Bronchial epithelial cell (primary cell): Measurements from ENCODE around the gene PCDHGA2. TPM values are rescaled to one million over a fixed set of nuclear protein-coding genes. Genes with fewer than 3 reads are reported as not detected.
"Not testable (repeated sequence)": the region's sequence is repeated elsewhere in the genome, so short reads cannot be mapped to it uniquely, and the experiment has no call there.

Experiments used
- DNase-seq: peaks from one replicate; pipeline ENCODE4 v3.0.0-alpha.2; 2010; ENCODE audit warnings: low read depth
- FAIRE-seq: peaks from 2 replicates; lab custom pipeline; 2011; peaks lifted over from hg19 to GRCh38; lab: Jason Lieb, UNC
- H3K27me3 ChIP-seq: 2 replicates; pipeline ENCODE4 v1.5.1; 2011; ENCODE audit warnings: low read length; ENCODE audit not compliant: control insufficient read depth, insufficient read depth
- H3K36me3 ChIP-seq: 2 replicates; pipeline ENCODE4 v1.5.1; 2011; ENCODE audit warnings: low read length; ENCODE audit not compliant: control insufficient read depth, insufficient read depth
- H3K4me3 ChIP-seq: 2 replicates; pipeline ENCODE4 v1.5.1; 2011; ENCODE audit warnings: mild to moderate bottlenecking, low read depth, low read length, control low read depth
- total RNA-seq: library from RNA; depleted of rRNA; stranded (reverse); fragments of >200 nt; gene quantifications from 2 replicates; pipeline ENCODE4 v1.2.1, GENCODE V29; 2014
- TF ChIP-seq, protein P1 (sequence below): IDR thresholded peaks from 2 replicates; pipeline ENCODE4 v1.5.1; 2011; ENCODE audit warnings: mild to moderate bottlenecking, moderate library complexity, low read length, control low read depth, inconsistent platforms; ENCODE audit not compliant: insufficient read depth, severe bottlenecking

The PCDHGA2 gene
- total RNA-seq, 1 donor from 2014 or later, result under 0.01 TPM

DNA sequence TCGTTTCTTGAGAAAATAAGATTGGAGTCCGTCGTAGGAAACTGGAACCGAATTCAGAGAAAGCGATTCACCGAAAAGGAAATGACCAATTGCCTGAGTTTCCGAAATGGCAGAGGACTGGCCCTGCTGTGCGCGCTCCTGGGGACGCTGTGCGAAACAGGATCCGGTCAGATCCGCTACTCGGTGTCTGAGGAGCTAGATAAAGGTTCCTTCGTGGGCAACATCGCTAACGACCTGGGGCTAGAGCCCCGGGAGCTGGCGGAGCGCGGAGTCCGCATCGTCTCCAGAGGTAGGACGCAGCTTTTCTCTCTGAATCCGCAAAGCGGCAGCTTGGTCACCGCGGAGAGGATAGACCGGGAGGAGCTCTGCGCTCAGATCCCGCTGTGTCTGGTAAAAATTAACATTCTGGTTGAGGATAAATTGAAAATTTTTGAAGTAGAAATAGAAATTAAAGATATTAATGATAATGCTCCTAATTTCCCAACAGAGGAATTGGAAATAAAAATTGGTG, 5.4 kb downstream of the PCDHGA2 start:
- FAIRE-seq (no peak), DNase-seq (no peak)
- H3K4me3 ChIP-seq, result peak overlapping the region; percentile 2
- H3K27me3 ChIP-seq, result no peaks in the 10 kb centered on the region
- TF ChIP-seq, protein P1, sequence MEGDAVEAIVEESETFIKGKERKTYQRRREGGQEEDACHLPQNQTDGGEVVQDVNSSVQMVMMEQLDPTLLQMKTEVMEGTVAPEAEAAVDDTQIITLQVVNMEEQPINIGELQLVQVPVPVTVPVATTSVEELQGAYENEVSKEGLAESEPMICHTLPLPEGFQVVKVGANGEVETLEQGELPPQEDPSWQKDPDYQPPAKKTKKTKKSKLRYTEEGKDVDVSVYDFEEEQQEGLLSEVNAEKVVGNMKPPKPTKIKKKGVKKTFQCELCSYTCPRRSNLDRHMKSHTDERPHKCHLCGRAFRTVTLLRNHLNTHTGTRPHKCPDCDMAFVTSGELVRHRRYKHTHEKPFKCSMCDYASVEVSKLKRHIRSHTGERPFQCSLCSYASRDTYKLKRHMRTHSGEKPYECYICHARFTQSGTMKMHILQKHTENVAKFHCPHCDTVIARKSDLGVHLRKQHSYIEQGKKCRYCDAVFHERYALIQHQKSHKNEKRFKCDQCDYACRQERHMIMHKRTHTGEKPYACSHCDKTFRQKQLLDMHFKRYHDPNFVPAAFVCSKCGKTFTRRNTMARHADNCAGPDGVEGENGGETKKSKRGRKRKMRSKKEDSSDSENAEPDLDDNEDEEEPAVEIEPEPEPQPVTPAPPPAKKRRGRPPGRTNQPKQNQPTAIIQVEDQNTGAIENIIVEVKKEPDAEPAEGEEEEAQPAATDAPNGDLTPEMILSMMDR, result no peak
- H3K36me3 ChIP-seq, result no peaks in the 10 kb centered on the region

DNA sequence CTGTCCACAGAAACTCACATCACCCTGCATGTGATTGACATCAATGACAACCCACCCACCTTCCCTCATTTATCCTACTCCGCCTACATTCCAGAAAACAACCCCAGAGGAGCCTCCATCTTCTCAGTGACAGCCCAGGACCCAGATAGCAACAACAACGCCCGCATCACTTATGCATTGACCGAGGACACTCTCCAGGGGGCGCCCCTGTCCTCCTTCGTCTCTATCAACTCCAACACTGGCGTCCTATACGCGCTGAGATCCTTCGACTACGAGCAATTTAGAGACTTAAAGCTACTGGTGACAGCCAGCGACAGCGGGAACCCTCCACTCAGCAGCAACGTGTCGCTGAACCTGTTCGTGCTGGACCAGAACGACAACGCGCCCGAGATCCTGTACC, 6.8 kb downstream of the PCDHGA2 start:
- FAIRE-seq (no peak), DNase-seq (no peak)
- Histone ChIP-seq H3K27me3 (no peaks in the 10 kb centered on the region), H3K36me3 (no peaks in the 10 kb centered on the region), H3K4me3 (no peak overlapping the region)
- TF ChIP-seq, protein P1, result no peak

- not testable (repeated sequence) for H3K27me3 ChIP-seq, H3K36me3 ChIP-seq, DNase-seq, H3K4me3 ChIP-seq, FAIRE-seq
Observed at GRCh38 chr5:141346017-141346416, 7.5 kb downstream of the PCDHGA2 start.

DNA sequence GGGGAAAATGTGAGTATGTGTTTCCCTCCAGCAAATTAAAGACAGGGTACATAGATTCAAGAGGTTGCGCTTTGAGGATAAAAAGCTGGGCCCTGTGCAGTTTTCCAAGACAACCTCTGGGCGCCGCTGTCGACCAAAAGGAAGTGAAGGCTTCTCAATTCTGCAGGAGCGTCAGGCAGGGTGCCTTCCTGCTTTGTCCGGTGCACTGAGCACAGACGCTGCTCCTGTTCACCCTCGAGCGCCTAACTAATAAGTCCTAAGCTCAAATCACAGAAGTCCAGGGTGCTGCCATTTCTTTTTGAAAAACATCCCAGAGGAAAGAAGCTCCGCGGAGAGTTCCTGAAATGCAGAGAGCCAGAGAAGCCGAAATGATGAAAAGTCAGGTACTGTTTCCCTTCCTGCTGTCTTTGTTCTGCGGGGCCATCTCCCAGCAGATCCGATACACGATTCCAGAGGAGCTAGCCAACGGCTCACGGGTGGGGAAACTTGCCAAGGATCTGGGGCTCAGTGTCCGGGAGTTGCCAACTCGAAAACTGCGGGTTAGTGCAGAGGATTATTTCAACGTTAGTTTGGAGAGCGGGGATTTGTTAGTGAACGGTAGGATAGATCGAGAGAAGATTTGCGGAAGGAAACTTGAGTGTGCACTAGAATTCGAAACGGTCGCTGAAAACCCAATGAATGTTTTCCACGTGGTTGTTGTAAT, 11.5 kb downstream of the PCDHGA2 start, which contains the start of gene PCDHGB1:
PCDHGB1 (plus strand) TSS at position 183 of the 703 bp plus-strand sequence; CDS start at position 345, 162 bp downstream.
- FAIRE-seq, result peak; percentile 23
- H3K4me3 ChIP-seq, result peak within 1 kb of the TSS; percentile 9

GRCh38 chr5:141351591-141351990, 13.0 kb downstream of the PCDHGA2 start:
- Histone ChIP-seq H3K27me3 (no peaks in the 10 kb centered on the region), H3K36me3 (no peaks in the 10 kb centered on the region), H3K4me3 (no peak overlapping the region)
- no peak for DNase-seq
- TF ChIP-seq, protein P1, result no peak
- FAIRE-seq, result no peak

More for the DNA sequence above, 11.5 kb downstream of the PCDHGA2 start, which contains the start of gene PCDHGB1:
- peak; percentile 18 for DNase-seq
- Histone ChIP-seq H3K27me3 (no peaks in the 10 kb centered on the region), H3K36me3 (no peaks in the 10 kb centered on the region)
- TF ChIP-seq, protein P1, result peak; percentile 58

DNA sequence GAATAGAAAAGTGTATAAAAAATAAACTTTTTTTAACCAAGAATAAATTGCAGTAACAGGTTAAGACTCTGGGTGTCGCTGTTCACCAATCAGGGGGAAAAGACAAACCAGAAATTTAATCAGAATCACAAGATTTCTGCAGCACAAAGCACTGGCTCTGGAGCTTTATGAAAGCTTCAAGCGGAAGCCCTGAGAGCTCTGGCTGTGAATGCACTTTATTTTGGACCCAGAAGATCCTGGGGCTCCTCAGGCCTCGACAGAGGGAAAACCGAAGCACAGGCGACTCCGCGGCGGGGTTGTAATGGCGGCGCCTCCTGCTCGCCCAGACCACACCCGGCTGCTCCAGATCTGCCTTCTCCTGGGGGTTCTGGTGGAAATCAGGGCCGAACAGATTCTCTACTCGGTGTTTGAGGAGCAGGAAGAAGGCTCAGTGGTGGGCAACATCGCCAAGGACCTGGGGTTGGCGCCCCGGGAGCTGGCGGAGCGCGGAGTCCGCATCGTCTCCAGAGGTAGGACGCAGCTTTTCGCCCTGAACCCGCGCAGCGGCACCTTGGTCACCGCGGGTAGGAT, 16.4 kb downstream of the PCDHGA2 start, which contains the start of gene PCDHGA4:
PCDHGA4 (plus strand) TSS at position 122 of the 570 bp plus-strand sequence; CDS start at position 209, 87 bp downstream.
- FAIRE-seq (no peak), DNase-seq (no peak)
- H3K4me3 ChIP-seq, result peak within 1 kb of the TSS; percentile 3
- H3K27me3 ChIP-seq, result peaks cover 3% of the 10 kb centered on the region
- H3K36me3 ChIP-seq, result no peaks in the 10 kb centered on the region
- TF ChIP-seq, protein P1, result peak; percentile 15
